NCI-H1417 (cell line): ENCODE measurements around the gene IQGAP2.

Experiments used
- DNase-seq, 3 experiments: peaks; one replicate each; lab custom pipeline; 2025; lab: John Stamatoyannopoulos, UW

IQGAP2 gene

DNA sequence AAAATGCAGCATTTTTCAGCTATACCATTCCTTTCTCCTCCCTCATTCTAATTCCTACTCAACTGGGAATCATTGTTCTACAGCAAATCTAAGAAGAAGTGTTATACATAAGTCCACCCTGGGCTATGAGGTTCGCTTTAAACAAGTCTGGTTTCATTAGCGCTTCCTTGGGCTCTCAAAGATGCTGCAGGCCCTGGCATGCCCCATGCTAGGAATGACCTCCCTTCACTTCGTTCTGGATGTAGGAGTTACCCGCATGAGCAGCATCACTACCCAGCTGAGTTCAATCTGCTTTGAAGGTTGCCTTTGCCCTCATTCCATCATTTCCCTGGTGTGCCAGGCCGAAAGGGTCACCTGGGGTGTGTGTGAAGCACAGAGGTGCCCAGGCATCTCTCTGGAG, 348.2 kb downstream of the IQGAP2 start:
- DNase-seq: no peak

DNA sequence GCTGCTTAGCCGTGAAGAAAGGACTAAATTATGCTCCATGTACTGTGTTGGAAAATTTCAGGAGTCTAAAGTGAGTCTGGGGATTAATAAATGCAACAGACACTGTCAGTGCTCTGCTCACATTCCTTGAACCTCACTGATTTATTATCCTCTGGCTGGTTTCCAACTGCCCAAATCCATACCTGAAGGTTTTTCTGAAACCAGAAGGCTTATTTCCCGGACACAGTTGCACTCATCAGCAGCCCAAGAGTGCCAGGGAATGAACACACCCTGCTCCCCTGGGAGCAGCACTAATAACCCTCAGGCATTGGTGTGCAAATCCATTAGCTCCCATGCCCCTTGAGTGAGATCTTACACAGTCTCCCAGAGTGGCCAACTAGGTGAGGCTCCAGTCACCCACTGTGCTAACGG, 351.6 kb downstream of the IQGAP2 start:
- DNase-seq: peak in 2 of 3 experiments; percentile 0 to 52

DNA sequence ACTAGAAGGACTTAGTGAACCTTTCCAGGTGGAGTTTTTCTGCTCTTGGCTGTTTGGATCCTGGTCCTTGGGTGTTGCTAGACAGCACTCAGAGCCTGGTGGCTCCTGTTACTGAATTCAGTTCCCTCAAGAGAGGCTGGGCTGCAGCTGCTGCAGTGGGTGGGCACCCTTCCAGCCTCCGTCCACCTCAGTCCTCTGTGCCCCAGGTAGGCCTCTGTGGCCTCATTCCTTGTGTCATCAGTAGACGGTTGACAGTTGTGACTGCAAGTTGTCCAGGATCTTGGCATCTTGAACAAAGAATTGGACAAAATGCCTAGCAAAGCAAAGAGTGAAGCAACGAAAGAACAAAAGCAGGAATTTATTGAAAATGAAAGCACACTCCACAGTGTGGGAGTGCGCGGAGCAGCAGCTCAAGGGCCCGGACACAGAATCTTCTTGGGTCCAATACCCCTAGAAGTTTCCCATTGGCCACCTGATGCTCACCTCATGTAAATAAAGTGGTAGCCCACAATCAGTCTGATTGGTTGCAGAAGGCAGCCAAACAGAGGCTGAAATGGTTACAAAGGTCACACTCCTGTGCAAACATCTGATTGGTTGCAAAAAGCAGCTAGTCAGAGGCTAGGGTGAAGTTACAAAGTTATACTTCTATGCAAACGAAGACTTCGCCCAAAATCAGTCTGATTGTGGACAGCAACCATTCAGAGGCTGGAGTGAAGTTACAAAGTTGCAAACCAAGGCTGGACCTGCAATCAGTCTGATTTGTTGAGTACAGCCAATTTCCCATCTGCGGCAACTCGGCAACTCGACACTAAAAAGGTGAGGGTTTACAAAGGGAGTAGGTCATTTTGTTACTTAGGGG, 352.9 kb downstream of the IQGAP2 start:
- no peak for DNase-seq

GRCh38 chr5:76757049-76757448, 354.0 kb downstream of the IQGAP2 start:
- no peak for DNase-seq
